DND-41 (cell line): Measurements from ENCODE around the gene SIPA1L3.

Experiments used
- ATAC-seq: fragments of 200-7000 bp; cut with Tn5 transposase; 3 replicates; pipeline ENCODE4 v1.9.1; 2021; ENCODE audit warnings: low read depth; ENCODE audit not compliant: insufficient read depth
- DNase-seq: peaks from one replicate; pipeline ENCODE4 v3.0.0-alpha.2; 2020
- H2AFZ ChIP-seq: 2 replicates; pipeline ENCODE4 v1.6.0; 2012; ENCODE audit warnings: low read depth, low read length
- H3K27ac ChIP-seq: 2 replicates; pipeline ENCODE4 v1.5.1; 2012; ENCODE audit warnings: low read length, inconsistent platforms
- H3K27me3 ChIP-seq: fragments of 200-600 bp; sonication (generic); 2 replicates; pipeline ENCODE4 v1.6.0; 2012; ENCODE audit warnings: low read length, mild to moderate bottlenecking, inconsistent platforms; ENCODE audit not compliant: insufficient read depth, poor library complexity
- H3K36me3 ChIP-seq: 2 replicates; pipeline ENCODE4 v1.5.1; 2012; ENCODE audit warnings: low read length, inconsistent platforms; ENCODE audit not compliant: insufficient read depth
- H3K4me1 ChIP-seq: 2 replicates; pipeline ENCODE4 v1.5.1; 2012; ENCODE audit warnings: mild to moderate bottlenecking, low read length; ENCODE audit not compliant: insufficient read depth
- H3K4me2 ChIP-seq: 2 replicates; pipeline ENCODE4 v1.6.0; 2012; ENCODE audit warnings: mild to moderate bottlenecking, moderate library complexity, low read length, inconsistent platforms; ENCODE audit not compliant: insufficient read depth
- H3K4me3 ChIP-seq, 2 experiments: fragments of 200-600 bp in 1 of 2; shearing (Covaris generic) in 1 of 2; 2 replicates each; pipeline ENCODE4 v1.5.1; 2012 to 2016; ENCODE audit warnings: inconsistent platforms in 2 of 2, low read length in 2 of 2, mild to moderate bottlenecking in 2 of 2, low read depth in 1 of 2, moderate library complexity in 1 of 2
- H3K79me2 ChIP-seq: 2 replicates; pipeline ENCODE4 v1.6.0; 2012; ENCODE audit warnings: low read length, inconsistent platforms; ENCODE audit not compliant: insufficient read depth
- H3K9ac ChIP-seq: 2 replicates; pipeline ENCODE4 v1.6.0; 2012; ENCODE audit warnings: low read depth, mild to moderate bottlenecking, inconsistent platforms, low read length, moderate library complexity
- H3K9me3 ChIP-seq: 2 replicates; pipeline ENCODE4 v1.5.1; 2012; ENCODE audit warnings: low read length, moderate library complexity, mild to moderate bottlenecking, inconsistent platforms; ENCODE audit not compliant: insufficient read depth, severe bottlenecking
- H4K20me1 ChIP-seq: 2 replicates; pipeline ENCODE4 v1.6.0; 2012; ENCODE audit warnings: low read length; ENCODE audit not compliant: insufficient read depth
- EZH2 ChIP-seq: IDR thresholded peaks from 3 replicates; pipeline ENCODE4 v1.6.1; 2012; ENCODE audit warnings: borderline replicate concordance, low read depth, mild to moderate bottlenecking, moderate library complexity, low read length, inconsistent platforms; ENCODE audit not compliant: severe bottlenecking
- TF ChIP-seq, protein P1 (sequence below): IDR thresholded peaks from 2 replicates; pipeline ENCODE4 v1.5.1; 2012; ENCODE audit warnings: borderline replicate concordance, low read length, moderate library complexity, mild to moderate bottlenecking; ENCODE audit not compliant: poor library complexity, severe bottlenecking; ENCODE audit errors: extremely low read depth

Gene SIPA1L3

DNA sequence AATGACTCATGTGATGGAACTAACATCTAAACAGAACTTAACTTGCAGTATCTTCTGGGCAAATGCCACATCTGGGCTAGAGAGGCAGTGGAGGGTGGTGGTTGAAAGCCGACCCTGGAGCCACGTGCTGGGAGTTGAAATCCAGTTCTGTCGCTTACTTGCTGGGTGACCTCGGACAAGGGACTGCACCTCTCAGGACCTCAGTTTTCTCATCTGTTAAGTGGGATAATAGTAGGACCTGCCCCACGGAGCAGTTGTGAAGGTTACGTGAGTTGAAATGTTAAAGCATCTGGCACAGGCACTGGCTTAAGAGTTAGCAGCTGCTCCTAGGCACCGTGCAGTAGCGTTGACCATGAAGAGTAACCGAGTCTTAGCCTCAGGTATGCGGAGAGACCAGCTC is 76.1 kb downstream of the SIPA1L3 start:
- peaks cover 11% of the 10 kb centered on the region for H3K4me1 ChIP-seq
- H3K9ac ChIP-seq, result no peak overlapping the region
- no peak for DNase-seq
- no peak overlapping the region for H2AFZ ChIP-seq
- H4K20me1 ChIP-seq, result peaks cover 24% of the 10 kb centered on the region
- H3K27ac ChIP-seq, result no peak overlapping the region
- TF ChIP-seq EZH2, result no peak
- TF ChIP-seq, protein P1, sequence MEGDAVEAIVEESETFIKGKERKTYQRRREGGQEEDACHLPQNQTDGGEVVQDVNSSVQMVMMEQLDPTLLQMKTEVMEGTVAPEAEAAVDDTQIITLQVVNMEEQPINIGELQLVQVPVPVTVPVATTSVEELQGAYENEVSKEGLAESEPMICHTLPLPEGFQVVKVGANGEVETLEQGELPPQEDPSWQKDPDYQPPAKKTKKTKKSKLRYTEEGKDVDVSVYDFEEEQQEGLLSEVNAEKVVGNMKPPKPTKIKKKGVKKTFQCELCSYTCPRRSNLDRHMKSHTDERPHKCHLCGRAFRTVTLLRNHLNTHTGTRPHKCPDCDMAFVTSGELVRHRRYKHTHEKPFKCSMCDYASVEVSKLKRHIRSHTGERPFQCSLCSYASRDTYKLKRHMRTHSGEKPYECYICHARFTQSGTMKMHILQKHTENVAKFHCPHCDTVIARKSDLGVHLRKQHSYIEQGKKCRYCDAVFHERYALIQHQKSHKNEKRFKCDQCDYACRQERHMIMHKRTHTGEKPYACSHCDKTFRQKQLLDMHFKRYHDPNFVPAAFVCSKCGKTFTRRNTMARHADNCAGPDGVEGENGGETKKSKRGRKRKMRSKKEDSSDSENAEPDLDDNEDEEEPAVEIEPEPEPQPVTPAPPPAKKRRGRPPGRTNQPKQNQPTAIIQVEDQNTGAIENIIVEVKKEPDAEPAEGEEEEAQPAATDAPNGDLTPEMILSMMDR, result no peak
- no peaks in the 10 kb centered on the region for H3K9me3 ChIP-seq
- no peaks in the 10 kb centered on the region for H3K27me3 ChIP-seq
- no peak for ATAC-seq
- H3K4me3 ChIP-seq, result no peak overlapping the region
- H3K36me3 ChIP-seq, result no peaks in the 10 kb centered on the region
- no peak overlapping the region for H3K4me2 ChIP-seq
- H3K79me2 ChIP-seq, result peaks cover 2% of the 10 kb centered on the region; the same call in 1 of the 2 replicates

DNA sequence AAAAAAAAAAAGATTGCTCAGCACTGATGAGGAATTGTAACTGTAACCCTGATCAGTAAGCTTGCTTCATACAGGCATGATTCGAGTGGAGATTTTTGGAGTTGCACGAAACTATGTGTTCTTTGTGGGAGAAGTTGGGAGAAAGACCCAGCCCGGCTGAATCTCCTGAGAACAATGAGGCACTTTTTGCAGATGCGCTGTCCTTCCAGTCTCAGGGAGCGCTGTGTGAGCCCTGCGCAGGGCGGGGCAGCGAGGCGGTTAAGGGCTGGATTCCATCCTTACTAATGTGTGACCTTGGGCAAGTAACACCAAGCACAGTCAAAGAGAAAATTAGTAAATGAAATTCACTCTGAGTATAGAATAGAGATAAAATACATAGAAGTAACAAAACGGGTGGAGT is 76.9 kb downstream of the SIPA1L3 start:
- peaks cover 11% of the 10 kb centered on the region for H3K4me1 ChIP-seq
- H3K27ac ChIP-seq, result no peak overlapping the region
- ATAC-seq, result no peak
- DNase-seq, result no peak
- no peak overlapping the region for H3K4me2 ChIP-seq
- no peak overlapping the region for H3K4me3 ChIP-seq
- H3K27me3 ChIP-seq, result no peaks in the 10 kb centered on the region
- H3K9me3 ChIP-seq, result no peaks in the 10 kb centered on the region
- TF ChIP-seq EZH2, result no peak
- TF ChIP-seq, protein P1, result no peak
- H3K9ac ChIP-seq, result no peak overlapping the region
- no peak overlapping the region for H2AFZ ChIP-seq
- H3K79me2 ChIP-seq, result peaks cover 2% of the 10 kb centered on the region; the same call in 1 of the 2 replicates
- H3K36me3 ChIP-seq, result no peaks in the 10 kb centered on the region
- peaks cover 24% of the 10 kb centered on the region for H4K20me1 ChIP-seq

DNA sequence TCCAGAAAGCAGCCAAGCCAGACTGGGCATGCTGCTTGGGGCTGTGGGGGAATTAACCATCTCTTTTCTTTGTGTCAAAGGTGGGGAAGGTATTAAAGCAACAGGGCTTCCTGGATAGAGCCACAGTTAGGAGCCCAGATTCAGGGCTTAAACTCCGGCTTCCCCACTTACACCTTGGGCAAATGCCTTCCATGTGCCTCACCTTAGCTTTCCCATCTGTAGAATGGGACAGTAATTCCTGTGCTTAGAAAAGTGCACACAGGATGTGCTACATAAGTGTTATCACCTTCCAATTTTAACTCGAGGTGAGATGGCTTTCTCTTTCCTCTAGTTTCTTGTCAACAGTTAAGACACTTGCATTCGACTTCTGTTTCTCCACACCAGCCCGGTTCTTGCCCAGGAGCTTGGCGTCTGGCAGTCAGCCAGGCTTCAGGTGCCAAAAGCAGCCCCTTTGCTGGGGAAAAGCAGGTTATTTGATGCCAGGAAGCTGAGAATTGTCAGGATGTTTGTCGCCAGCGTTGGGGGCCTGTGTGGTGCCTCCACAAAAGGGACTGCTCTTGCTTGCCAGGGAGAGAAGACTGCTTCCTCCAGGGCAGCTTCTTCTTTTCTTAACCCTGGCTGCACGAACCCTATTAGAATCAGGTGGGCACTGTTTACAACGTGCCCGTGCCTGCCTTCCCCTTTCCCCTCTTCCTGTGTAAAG is 79.2 kb downstream of the SIPA1L3 start:
- H3K4me1 ChIP-seq, result peaks cover 11% of the 10 kb centered on the region
- H2AFZ ChIP-seq, result no peak overlapping the region
- no peak overlapping the region for H3K4me2 ChIP-seq
- no peaks in the 10 kb centered on the region for H3K36me3 ChIP-seq
- no peak overlapping the region for H3K4me3 ChIP-seq
- DNase-seq, result peak; percentile 11
- no peaks in the 10 kb centered on the region for H3K9me3 ChIP-seq
- no peak overlapping the region for H3K27ac ChIP-seq
- TF ChIP-seq EZH2, result no peak
- TF ChIP-seq, protein P1, result no peak
- no peak overlapping the region for H3K9ac ChIP-seq
- H4K20me1 ChIP-seq, result peaks cover 27% of the 10 kb centered on the region
- H3K79me2 ChIP-seq, result peaks cover 2% of the 10 kb centered on the region; the same call in 1 of the 2 replicates
- no peaks in the 10 kb centered on the region for H3K27me3 ChIP-seq
- ATAC-seq, result peak; percentile 56; the same call in 2 of the 3 replicates
